GM12892 (cell line): ENCODE data around the gene ZNF710.

ENCODE experiments used
- POLR2A ChIP-seq: IDR thresholded peaks from 2 replicates; pipeline ENCODE4 v1.6.1; 2011; ENCODE audit warnings: low read depth, low read length, control low read depth
- POLR2AphosphoS5 ChIP-seq: IDR thresholded peaks from 2 replicates; pipeline ENCODE4 v1.6.1; 2011; ENCODE audit warnings: low read depth, low read length, control low read depth

DNA sequence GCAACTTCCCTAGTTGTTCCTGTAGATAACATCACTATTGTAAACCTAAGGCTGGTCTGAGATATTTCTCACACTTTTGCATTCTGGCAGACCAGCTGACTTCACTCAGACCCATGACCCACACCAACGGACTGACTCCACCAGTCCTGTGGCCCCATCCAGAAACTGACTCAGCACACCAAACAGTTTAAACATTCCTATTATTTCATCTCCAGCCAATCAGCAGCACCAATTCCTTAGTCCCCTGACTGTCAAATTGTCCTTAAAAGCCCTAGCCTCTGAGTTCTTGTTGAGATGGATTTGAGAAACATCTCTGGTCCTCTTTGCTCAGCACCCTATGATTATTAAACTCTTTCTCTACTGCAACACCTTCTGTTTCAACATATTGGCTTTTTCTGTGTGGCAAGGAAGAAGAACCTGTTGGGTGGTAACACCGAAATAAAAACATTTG is 113.4 kb downstream of the ZNF710 start:
- TF ChIP-seq POLR2AphosphoS5 (no peak), POLR2A (no peak)
